Astrocyte (in vitro differentiated cells and primary cell): ENCODE data around the gene ANKRD2. TPM values are rescaled to one million over a fixed set of nuclear protein-coding genes. Genes with fewer than 3 reads are reported as not detected.
A peak's percentile ranks its signal among the peaks of the same experiment; 100 is the strongest.

ENCODE experiments used
- DNase-seq: peaks from one replicate; pipeline ENCODE4 v3.0.0-alpha.2; 2010; ENCODE audit warnings: low read depth
- FAIRE-seq: peaks from 2 replicates; lab custom pipeline; 2011; peaks lifted over from hg19 to GRCh38; lab: Jason Lieb, UNC
- H2AFZ ChIP-seq: 2 replicates; pipeline ENCODE4 v1.6.0; 2012; ENCODE audit warnings: low read depth, low read length, inconsistent platforms
- H3K27ac ChIP-seq: 2 replicates; pipeline ENCODE4 v1.5.1; 2011; ENCODE audit warnings: low read depth, low read length, inconsistent platforms
- H3K27me3 ChIP-seq: 2 replicates; pipeline ENCODE4 v1.6.0; 2011; ENCODE audit warnings: low read length, inconsistent platforms; ENCODE audit not compliant: insufficient read depth
- H3K36me3 ChIP-seq: 2 replicates; pipeline ENCODE4 v1.5.1; 2011; ENCODE audit warnings: low read length, inconsistent platforms; ENCODE audit not compliant: insufficient read depth
- H3K4me1 ChIP-seq: 2 replicates; pipeline ENCODE4 v1.5.1; 2011; ENCODE audit warnings: low read length, inconsistent platforms; ENCODE audit not compliant: insufficient read depth
- H3K4me2 ChIP-seq: 2 replicates; pipeline ENCODE4 v1.6.0; 2012; ENCODE audit warnings: low read length, inconsistent platforms
- H3K4me3 ChIP-seq: 2 replicates; pipeline ENCODE4 v1.5.1; 2011; ENCODE audit warnings: low read depth, mild to moderate bottlenecking, low read length, inconsistent platforms; ENCODE audit not compliant: insufficient read depth
- H3K79me2 ChIP-seq: 2 replicates; pipeline ENCODE4 v1.6.0; 2012; ENCODE audit warnings: mild to moderate bottlenecking, low read length, inconsistent platforms; ENCODE audit not compliant: insufficient read depth
- H3K9ac ChIP-seq: 2 replicates; pipeline ENCODE4 v1.6.0; 2012; ENCODE audit warnings: mild to moderate bottlenecking, low read length, inconsistent platforms
- H3K9me3 ChIP-seq: 2 replicates; pipeline ENCODE4 v1.5.1; 2012; ENCODE audit warnings: low read depth, mild to moderate bottlenecking, low read length, inconsistent platforms; ENCODE audit not compliant: insufficient read depth
- H4K20me1 ChIP-seq: 2 replicates; pipeline ENCODE4 v1.6.0; 2012; ENCODE audit warnings: low read length, inconsistent platforms; ENCODE audit not compliant: insufficient read depth
- H3K27ac Mint-ChIP-seq: one replicate; pipeline ENCODE4 v1.8.0; 2021; ENCODE audit warnings: mild to moderate bottlenecking, mixed read lengths; ENCODE audit not compliant: unreplicated experiment
- H3K27me3 Mint-ChIP-seq: one replicate; pipeline ENCODE4 v1.8.0; 2021; ENCODE audit warnings: low read depth, mixed read lengths; ENCODE audit not compliant: unreplicated experiment
- H3K36me3 Mint-ChIP-seq: one replicate; pipeline ENCODE4 v1.8.0; 2021; ENCODE audit warnings: low read depth, mixed read lengths; ENCODE audit not compliant: unreplicated experiment
- H3K4me1 Mint-ChIP-seq: one replicate; pipeline ENCODE4 v1.8.0; 2021; ENCODE audit warnings: low read depth, mixed read lengths; ENCODE audit not compliant: unreplicated experiment
- H3K4me3 Mint-ChIP-seq: one replicate; pipeline ENCODE4 v1.8.0; 2021; ENCODE audit warnings: mild to moderate bottlenecking, moderate library complexity, mixed read lengths; ENCODE audit not compliant: unreplicated experiment
- H3K9me3 Mint-ChIP-seq: one replicate; pipeline ENCODE4 v1.8.0; 2021; ENCODE audit warnings: mild to moderate bottlenecking, mixed read lengths; ENCODE audit not compliant: unreplicated experiment
- EZH2 ChIP-seq: IDR thresholded peaks from 2 replicates; pipeline ENCODE4 v1.6.1; 2012; ENCODE audit warnings: mild to moderate bottlenecking, low read length, inconsistent platforms; ENCODE audit not compliant: insufficient read depth
- total RNA-seq: library from RNA; stranded (reverse); gene quantifications from 2 replicates; pipeline ENCODE4 v1.2.1, GENCODE V29; 2021
- TF ChIP-seq, protein P1 (sequence below): IDR thresholded peaks from 2 replicates; pipeline ENCODE4 v1.5.1; 2011; ENCODE audit warnings: low read depth, mild to moderate bottlenecking, inconsistent platforms, low read length, moderate library complexity; ENCODE audit not compliant: insufficient read depth

Gene ANKRD2
- total RNA-seq, 1 donor from 2014 or later = 0.36 TPM

DNA sequence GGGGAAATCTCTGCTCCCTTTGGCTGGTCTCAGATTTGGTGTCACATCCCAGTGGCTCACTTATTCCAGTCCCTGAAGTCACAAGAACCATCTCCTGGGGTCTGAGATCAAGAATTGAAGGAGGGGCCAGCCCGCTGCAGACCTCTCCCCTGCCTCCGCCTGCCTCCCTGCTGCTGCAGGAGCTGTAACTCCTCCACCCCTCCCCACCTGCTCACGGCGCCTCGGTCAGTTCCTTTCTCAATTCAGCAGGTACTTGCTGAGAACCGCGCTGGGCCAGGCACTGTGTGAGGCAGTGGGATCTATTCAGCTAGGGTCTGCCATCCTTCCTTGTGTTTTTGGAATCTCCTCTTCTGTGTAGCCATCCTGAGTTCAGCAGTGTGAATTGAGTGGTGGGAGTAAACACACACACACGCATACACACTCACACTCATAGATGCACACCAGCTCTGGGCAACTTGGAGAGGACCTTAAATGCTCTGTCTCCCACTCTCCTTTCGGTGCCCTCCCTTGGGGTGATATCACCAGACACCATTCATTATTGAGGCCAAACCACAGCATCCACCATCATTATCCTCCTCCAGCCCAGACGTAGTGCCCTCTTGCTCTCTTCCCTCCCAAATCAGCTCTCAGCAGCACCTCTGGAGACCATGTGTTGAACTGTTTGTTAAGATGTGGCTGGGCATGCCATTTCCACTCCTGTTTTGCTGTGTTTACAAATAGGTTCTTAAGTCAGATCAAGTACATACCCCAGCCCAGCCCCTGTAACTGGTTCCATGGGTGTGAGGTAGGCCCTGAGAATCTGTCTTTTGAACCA is 22.0 kb upstream of the ANKRD2 start:
- Histone ChIP-seq H3K36me3 (no peaks in the 10 kb centered on the region), H3K27ac (no peak overlapping the region), H3K4me1 (peaks cover 15% of the 10 kb centered on the region), H3K27me3 (no peaks in the 10 kb centered on the region), H3K79me2 (peaks cover 45% of the 10 kb centered on the region), H2AFZ (no peak overlapping the region), H3K9me3 (no peaks in the 10 kb centered on the region), H3K4me2 (no peak overlapping the region), H3K4me3 (no peak overlapping the region), H4K20me1 (peaks cover 12% of the 10 kb centered on the region), H3K9ac (no peak overlapping the region)
- no peak for TF ChIP-seq EZH2
- TF ChIP-seq, protein P1, sequence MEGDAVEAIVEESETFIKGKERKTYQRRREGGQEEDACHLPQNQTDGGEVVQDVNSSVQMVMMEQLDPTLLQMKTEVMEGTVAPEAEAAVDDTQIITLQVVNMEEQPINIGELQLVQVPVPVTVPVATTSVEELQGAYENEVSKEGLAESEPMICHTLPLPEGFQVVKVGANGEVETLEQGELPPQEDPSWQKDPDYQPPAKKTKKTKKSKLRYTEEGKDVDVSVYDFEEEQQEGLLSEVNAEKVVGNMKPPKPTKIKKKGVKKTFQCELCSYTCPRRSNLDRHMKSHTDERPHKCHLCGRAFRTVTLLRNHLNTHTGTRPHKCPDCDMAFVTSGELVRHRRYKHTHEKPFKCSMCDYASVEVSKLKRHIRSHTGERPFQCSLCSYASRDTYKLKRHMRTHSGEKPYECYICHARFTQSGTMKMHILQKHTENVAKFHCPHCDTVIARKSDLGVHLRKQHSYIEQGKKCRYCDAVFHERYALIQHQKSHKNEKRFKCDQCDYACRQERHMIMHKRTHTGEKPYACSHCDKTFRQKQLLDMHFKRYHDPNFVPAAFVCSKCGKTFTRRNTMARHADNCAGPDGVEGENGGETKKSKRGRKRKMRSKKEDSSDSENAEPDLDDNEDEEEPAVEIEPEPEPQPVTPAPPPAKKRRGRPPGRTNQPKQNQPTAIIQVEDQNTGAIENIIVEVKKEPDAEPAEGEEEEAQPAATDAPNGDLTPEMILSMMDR = no peak
- Mint-ChIP-seq H3K4me1 (peaks cover 53% of the 10 kb centered on the region), H3K4me3 (peak overlapping the region; percentile 21), H3K27me3 (no peaks in the 10 kb centered on the region), H3K36me3 (peaks cover 7% of the 10 kb centered on the region), H3K27ac (peak overlapping the region; percentile 15), H3K9me3 (no peaks in the 10 kb centered on the region)
- FAIRE-seq (no peak), DNase-seq (no peak)

DNA sequence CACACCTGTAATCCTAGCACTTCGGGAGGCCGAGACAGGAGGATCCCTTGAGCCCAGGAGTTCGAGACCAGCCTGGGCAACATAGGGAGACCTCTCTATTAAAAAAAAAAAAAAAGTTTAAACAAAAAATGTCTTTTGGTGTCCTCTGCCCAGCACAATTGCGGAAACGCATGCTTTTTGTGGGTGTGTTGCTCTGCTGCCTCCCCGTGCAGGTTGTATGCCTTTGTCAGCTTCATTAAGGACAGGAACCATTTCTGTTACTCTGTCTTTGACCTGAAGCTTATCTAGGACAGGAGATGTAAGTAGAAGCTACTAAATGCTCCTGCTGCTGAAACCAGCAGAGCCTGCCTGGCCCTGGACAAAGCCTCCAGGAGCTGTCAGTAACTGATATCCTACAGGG is 21.3 kb upstream of the ANKRD2 start:
- H3K79me2 ChIP-seq = peaks cover 39% of the 10 kb centered on the region
- H3K9ac ChIP-seq = no peak overlapping the region
- peaks cover 52% of the 10 kb centered on the region for H3K4me1 Mint-ChIP-seq

More for the DNA sequence above, 21.3 kb upstream of the ANKRD2 start:
- Histone ChIP-seq H4K20me1 (peaks cover 12% of the 10 kb centered on the region), H3K4me3 (no peak overlapping the region), H3K9me3 (no peaks in the 10 kb centered on the region), H3K4me2 (no peak overlapping the region), H3K27me3 (no peaks in the 10 kb centered on the region), H3K27ac (no peak overlapping the region), H3K4me1 (peaks cover 15% of the 10 kb centered on the region), H2AFZ (no peak overlapping the region), H3K36me3 (no peaks in the 10 kb centered on the region)
- no peaks in the 10 kb centered on the region for H3K27me3 Mint-ChIP-seq
- H3K36me3 Mint-ChIP-seq = peaks cover 11% of the 10 kb centered on the region
- FAIRE-seq (no peak), DNase-seq (no peak)
- TF ChIP-seq, protein P1 = no peak
- no peak for TF ChIP-seq EZH2
- no peak overlapping the region for H3K4me3 Mint-ChIP-seq
- no peak overlapping the region for H3K27ac Mint-ChIP-seq
- no peaks in the 10 kb centered on the region for H3K9me3 Mint-ChIP-seq
